Measurements from ENCODE around the gene ATXN7. TPM values are rescaled to one million over a fixed set of nuclear protein-coding genes. Genes with fewer than 3 reads are reported as not detected.

The ATXN7 gene
- total RNA-seq, 2 experiments from 2014 or later = 289 to 304 TPM

GRCh38 chr3:64027658-64028057 lies 164.0 kb downstream of the ATXN7 start:
- Histone ChIP-seq H3K9me3 (ENCODE audit: control insufficient read depth in 1 of 2, insufficient read depth in 1 of 2, low read length in 2 of 2) (no peaks in the 10 kb centered on the region), H3K27ac (ENCODE audit: low read depth in 1 of 2, low read length in 2 of 2) (no peak overlapping the region), H3K27me3 (ENCODE audit: control insufficient read depth in 1 of 2, insufficient read depth in 2 of 2, low read length in 2 of 2) (peaks cover 13 to 17% of the 10 kb centered on the region in 2 experiments), H3K4me1 (ENCODE audit: insufficient read depth, low read length) (peaks cover 20% of the 10 kb centered on the region), H3K36me3 (ENCODE audit: insufficient read depth, low read length) (no peaks in the 10 kb centered on the region), H3K4me3 (ENCODE audit: low read length) (no peak overlapping the region)
- no peak overlapping the region for H3K27ac Mint-ChIP-seq
- peaks cover 10% of the 10 kb centered on the region for H3K36me3 Mint-ChIP-seq (ENCODE audit: low read depth)
- H3K27me3 Mint-ChIP-seq = peaks cover 28% of the 10 kb centered on the region
- peaks cover 21% of the 10 kb centered on the region for H3K4me1 Mint-ChIP-seq (ENCODE audit: low read depth)
- no peak for TF ChIP-seq CTCF (IDR thresholded peaks at IDR 0.05)
- intact Hi-C loops (cut with DNase I, micrococcal nuclease) = no loop called here
- ATAC-seq (ENCODE audit: poor library complexity) = no peak
- ChIA-PET POLR2A (no interaction called here), CTCF (no interaction called here)
- no peak overlapping the region for H3K4me3 Mint-ChIP-seq
- DNase-seq = no peak
- no peaks in the 10 kb centered on the region for H3K9me3 Mint-ChIP-seq

DNA sequence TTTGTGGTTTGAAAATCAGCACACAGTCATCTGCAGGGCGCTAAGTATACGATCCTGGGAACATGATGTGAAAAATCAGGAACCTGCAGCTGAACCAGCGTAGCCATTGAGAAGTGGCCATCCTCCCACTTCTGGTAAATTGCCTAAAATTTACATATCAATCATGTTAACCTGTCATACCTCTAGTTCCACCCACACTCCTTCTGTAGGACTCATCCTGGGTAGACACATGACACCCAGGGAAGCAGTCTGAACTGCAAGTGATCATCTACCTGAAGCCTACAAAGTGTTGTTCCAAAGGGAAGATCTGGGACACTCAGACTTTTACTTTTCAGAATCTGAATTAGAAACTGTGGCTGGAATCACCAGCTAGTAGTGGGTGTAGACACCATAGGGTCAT lies 165.1 kb downstream of the ATXN7 start:
- Histone ChIP-seq H3K4me1 (ENCODE audit: insufficient read depth, low read length) (peaks cover 14% of the 10 kb centered on the region), H3K36me3 (ENCODE audit: insufficient read depth, low read length) (no peaks in the 10 kb centered on the region), H3K27ac (ENCODE audit: low read depth in 1 of 2, low read length in 2 of 2) (no peak overlapping the region), H3K4me3 (ENCODE audit: low read length) (no peak overlapping the region), H3K9me3 (ENCODE audit: control insufficient read depth in 1 of 2, insufficient read depth in 1 of 2, low read length in 2 of 2) (no peaks in the 10 kb centered on the region), H3K27me3 (ENCODE audit: control insufficient read depth in 1 of 2, insufficient read depth in 2 of 2, low read length in 2 of 2) (peaks cover 13 to 17% of the 10 kb centered on the region in 2 experiments)
- intact Hi-C loops (cut with DNase I, micrococcal nuclease) = no loop called here
- ChIA-PET POLR2A (no interaction called here), CTCF (no interaction called here)
- H3K4me1 Mint-ChIP-seq (ENCODE audit: low read depth) = peaks cover 14% of the 10 kb centered on the region
- DNase-seq (no peak), ATAC-seq (ENCODE audit: poor library complexity) (no peak)
- no peaks in the 10 kb centered on the region for H3K9me3 Mint-ChIP-seq
- no peak overlapping the region for H3K27ac Mint-ChIP-seq
- TF ChIP-seq CTCF (IDR thresholded peaks at IDR 0.05) = no peak
- peaks cover 28% of the 10 kb centered on the region for H3K27me3 Mint-ChIP-seq
- H3K4me3 Mint-ChIP-seq = no peak overlapping the region
- H3K36me3 Mint-ChIP-seq (ENCODE audit: low read depth) = peaks cover 1% of the 10 kb centered on the region

- Mint-ChIP-seq H3K4me1 (ENCODE audit: low read depth) (peaks cover 8% of the 10 kb centered on the region), H3K4me3 (no peak overlapping the region), H3K27me3 (peaks cover 31% of the 10 kb centered on the region), H3K36me3 (ENCODE audit: low read depth) (no peaks in the 10 kb centered on the region), H3K27ac (no peak overlapping the region), H3K9me3 (no peaks in the 10 kb centered on the region)
- ChIA-PET CTCF (no interaction called here), POLR2A (no interaction called here)
- Histone ChIP-seq H3K4me1 (ENCODE audit: insufficient read depth, low read length) (peaks cover 9% of the 10 kb centered on the region), H3K9me3 (ENCODE audit: control insufficient read depth in 1 of 2, insufficient read depth in 1 of 2, low read length in 2 of 2) (no peaks in the 10 kb centered on the region), H3K4me3 (ENCODE audit: low read length) (no peak overlapping the region), H3K36me3 (ENCODE audit: insufficient read depth, low read length) (no peaks in the 10 kb centered on the region), H3K27ac (ENCODE audit: low read depth in 1 of 2, low read length in 2 of 2) (no peak overlapping the region), H3K27me3 (ENCODE audit: control insufficient read depth in 1 of 2, insufficient read depth in 2 of 2, low read length in 2 of 2) (peaks cover 13 to 17% of the 10 kb centered on the region in 2 experiments)
- DNase-seq = no peak
- ATAC-seq (ENCODE audit: poor library complexity) = no peak
- TF ChIP-seq CTCF (IDR thresholded peaks at IDR 0.05) = no peak
- intact Hi-C loops (cut with DNase I, micrococcal nuclease) = no loop called here
Measured at GRCh38 chr3:64029287-64029686, 165.6 kb downstream of the ATXN7 start.

Data from CD4-positive, alpha-beta T cell (primary cell).